Measurements from ENCODE around the gene PDE8A.
"Not testable (repeated sequence)": the region's sequence is repeated elsewhere in the genome, so short reads cannot be mapped to it uniquely, and the experiment has no call there.

Gene PDE8A

GRCh38 chr15:85171736-85172135 lies 190.1 kb downstream of the PDE8A start (continued):
- TF ChIP-seq ZNF324 (tag by site-specific recombination; IDR thresholded peaks at IDR 0.05), result no peak
- no peak for TF ChIP-seq ZNF157 (tag by site-specific recombination; IDR thresholded peaks at IDR 0.05)
- no peak for TF ChIP-seq ZNF280C (tag by site-specific recombination; IDR thresholded peaks at IDR 0.05)
- no peak for TF ChIP-seq YY1 (tag by site-specific recombination; IDR thresholded peaks at IDR 0.05)
- TF ChIP-seq ZNF510 (tag by site-specific recombination; IDR thresholded peaks at IDR 0.05; ENCODE audit: insufficient replicate concordance), result no peak
- TF ChIP-seq ZNF133 (tag by site-specific recombination; IDR thresholded peaks at IDR 0.05), result no peak
- TF ChIP-seq SP2 (tag by site-specific recombination; IDR thresholded peaks at IDR 0.05), result no peak
- TF ChIP-seq ZNF777 (tag by site-specific recombination; IDR thresholded peaks at IDR 0.05; ENCODE audit: borderline replicate concordance), result no peak
- TF ChIP-seq HOXC10 (CRISPR knock-in tag; IDR thresholded peaks at IDR 0.05), result no peak

GRCh38 chr15:85172846-85173490 lies 191.3 kb downstream of the PDE8A start:
- Histone ChIP-seq H3K4me3 (ENCODE audit: low read depth, low read length) (no peak overlapping the region), H3K36me3 (ENCODE audit: control insufficient read depth in 2 of 2, insufficient read depth in 1 of 2, low read length in 2 of 2) (no peaks in the 10 kb centered on the region), H3K4me1 (ENCODE audit: control insufficient read depth, insufficient read depth, low read length) (peaks cover 5% of the 10 kb centered on the region; the same call in 1 of the 2 replicates), H3K27ac (ENCODE audit: extremely low read depth, low read depth, low read length) (no peak overlapping the region), H3K9me3 (ENCODE audit: control insufficient read depth, insufficient read depth, low read depth, low read length) (no peaks in the 10 kb centered on the region)
- POLR2A ChIA-PET, result no interaction called here
- CTCF ChIA-PET, result no interaction called here
- TF ChIP-seq ZNF585B (tag by site-specific recombination; IDR thresholded peaks at IDR 0.05) (no peak), ZNF302 (tag by site-specific recombination; IDR thresholded peaks at IDR 0.05; ENCODE audit: low read depth) (no peak), ZNF423 (tag by site-specific recombination; IDR thresholded peaks at IDR 0.05) (no peak), ZBTB48 (tag by site-specific recombination; IDR thresholded peaks at IDR 0.05) (no peak), ZNF555 (tag by site-specific recombination; conservative IDR thresholded peaks at IDR 0.05) (no peak), ZNF121 (tag by site-specific recombination; IDR thresholded peaks at IDR 0.05) (no peak), ZNF2 (tag by site-specific recombination; IDR thresholded peaks at IDR 0.05) (no peak), KLF17 (tag by site-specific recombination; IDR thresholded peaks at IDR 0.05) (no peak), ZNF366 (tag by site-specific recombination; conservative IDR thresholded peaks at IDR 0.05) (no peak), ZNF560 (tag by site-specific recombination; IDR thresholded peaks at IDR 0.05; ENCODE audit: borderline replicate concordance) (no peak), ZNF830 (tag by site-specific recombination; IDR thresholded peaks at IDR 0.05; ENCODE audit: low read depth) (no peak), ZNF23 (tag by site-specific recombination; IDR thresholded peaks at IDR 0.05; ENCODE audit: borderline replicate concordance) (no peak), REPIN1 (tag by site-specific recombination; IDR thresholded peaks at IDR 0.05; ENCODE audit: low read depth) (no peak), ZFP69B (tag by site-specific recombination; IDR thresholded peaks at IDR 0.05) (no peak), YY2 (tag by site-specific recombination; IDR thresholded peaks at IDR 0.05) (no peak), ZNF350 (tag by site-specific recombination; IDR thresholded peaks at IDR 0.05) (no peak), ZNF670 (tag by site-specific recombination; IDR thresholded peaks at IDR 0.05; ENCODE audit: low read depth) (no peak), HOXC10 (CRISPR knock-in tag; IDR thresholded peaks at IDR 0.05) (no peak), ZNF341 (tag by site-specific recombination; IDR thresholded peaks at IDR 0.05; ENCODE audit: low read depth) (no peak), ZNF239 (tag by site-specific recombination; IDR thresholded peaks at IDR 0.05) (no peak)

GRCh38 chr15:85173630-85174029 lies 192.0 kb downstream of the PDE8A start:
- H3K9me3 ChIP-seq (ENCODE audit: control insufficient read depth, insufficient read depth, low read depth, low read length); H3K36me3 ChIP-seq (ENCODE audit: control insufficient read depth in 2 of 2, insufficient read depth in 1 of 2, low read length in 2 of 2); POLR2A ChIA-PET; H3K27ac ChIP-seq (ENCODE audit: extremely low read depth, low read depth, low read length); H3K4me3 ChIP-seq (ENCODE audit: low read depth, low read length); H3K4me1 ChIP-seq (ENCODE audit: control insufficient read depth, insufficient read depth, low read length): not testable (repeated sequence)
- CTCF ChIA-PET, result interaction anchor here (0.6 kb wide), 1 partner anchor 163 kb away, joined by 3 read pairs; no protein-coding TSS in a partner anchor
